IPS-15b (cell line): ENCODE data around the gene RARRES2.

ENCODE experiments used
- H3K27me3 ChIP-seq: one replicate; pipeline ENCODE4 v1.6.1; 2013; ENCODE audit warnings: low read length; ENCODE audit not compliant: control insufficient read depth, insufficient read depth
- H3K36me3 ChIP-seq: one replicate; pipeline ENCODE4 v1.6.1; 2013; ENCODE audit warnings: low read length; ENCODE audit not compliant: control insufficient read depth, insufficient read depth
- H3K4me1 ChIP-seq: one replicate; pipeline ENCODE4 v1.6.1; 2013; ENCODE audit warnings: mild to moderate bottlenecking, low read length; ENCODE audit not compliant: control insufficient read depth, insufficient read depth
- H3K4me3 ChIP-seq: one replicate; pipeline ENCODE4 v1.5.1; 2013; ENCODE audit warnings: low read depth, low read length
- H3K9ac ChIP-seq: one replicate; pipeline ENCODE4 v1.6.1; 2013; ENCODE audit warnings: low read depth, mild to moderate bottlenecking, low read length
- H3K9me3 ChIP-seq: one replicate; pipeline ENCODE4 v1.6.1; 2013; ENCODE audit warnings: mild to moderate bottlenecking, low read length; ENCODE audit not compliant: control insufficient read depth, insufficient read depth

The RARRES2 gene

GRCh38 chr7:150382123-150382843 lies 40.9 kb upstream of the RARRES2 start:
- H3K9ac ChIP-seq = no peak overlapping the region
- H3K4me3 ChIP-seq = no peak overlapping the region
- H3K27me3 ChIP-seq = no peaks in the 10 kb centered on the region
- H3K9me3 ChIP-seq = no peaks in the 10 kb centered on the region
- no peaks in the 10 kb centered on the region for H3K36me3 ChIP-seq
- peaks cover 36% of the 10 kb centered on the region for H3K4me1 ChIP-seq

- no peak overlapping the region for H3K4me3 ChIP-seq
- H3K4me1 ChIP-seq = peaks cover 39% of the 10 kb centered on the region
- H3K27me3 ChIP-seq = no peaks in the 10 kb centered on the region
- H3K9me3 ChIP-seq = no peaks in the 10 kb centered on the region
- H3K9ac ChIP-seq = no peak overlapping the region
- no peaks in the 10 kb centered on the region for H3K36me3 ChIP-seq
These were observed 40.3 kb upstream of the RARRES2 start for GRCh38 chr7:150381785-150382122.

- H3K9ac ChIP-seq = no peak overlapping the region
These were observed 39.7 kb upstream of the RARRES2 start for GRCh38 chr7:150381096-150381495.

GRCh38 chr7:150380463-150380862 lies 39.0 kb upstream of the RARRES2 start:
- Histone ChIP-seq H3K36me3 (no peaks in the 10 kb centered on the region), H3K27me3 (no peaks in the 10 kb centered on the region), H3K9ac (no peak overlapping the region), H3K9me3 (no peaks in the 10 kb centered on the region), H3K4me1 (peaks cover 43% of the 10 kb centered on the region), H3K4me3 (peak overlapping the region; percentile 92)

More at GRCh38 chr7:150381096-150381495, 39.7 kb upstream of the RARRES2 start:
- Histone ChIP-seq H3K27me3 (no peaks in the 10 kb centered on the region), H3K36me3 (no peaks in the 10 kb centered on the region), H3K9me3 (no peaks in the 10 kb centered on the region), H3K4me3 (peak overlapping the region; percentile 20), H3K4me1 (peaks cover 46% of the 10 kb centered on the region)

GRCh38 chr7:150379441-150380379 lies 38.3 kb upstream of the RARRES2 start:
- Histone ChIP-seq H3K36me3 (no peaks in the 10 kb centered on the region), H3K9me3 (no peaks in the 10 kb centered on the region), H3K4me1 (peaks cover 41% of the 10 kb centered on the region), H3K4me3 (peak overlapping the region; percentile 92), H3K9ac (peak overlapping the region; percentile 66), H3K27me3 (no peaks in the 10 kb centered on the region)

GRCh38 chr7:150378853-150379440 lies 37.5 kb upstream of the RARRES2 start, which contains the start of gene ZNF775:
Gene ZNF775, plus strand, starts transcription at chr7:150379330. Its CDS starts 9,141 bp downstream, at chr7:150388471.
- peak within 1 kb of the TSS; percentile 93 for H3K9ac ChIP-seq
- peaks cover 7% of the 10 kb centered on the region for H3K36me3 ChIP-seq
- no peaks in the 10 kb centered on the region for H3K27me3 ChIP-seq
- H3K4me3 ChIP-seq = peak within 1 kb of the TSS; percentile 92
- peaks cover 34% of the 10 kb centered on the region for H3K4me1 ChIP-seq
- no peaks in the 10 kb centered on the region for H3K9me3 ChIP-seq

GRCh38 chr7:150378115-150378852 lies 36.9 kb upstream of the RARRES2 start:
- Histone ChIP-seq H3K9me3 (no peaks in the 10 kb centered on the region), H3K4me3 (peak overlapping the region; percentile 92), H3K36me3 (peaks cover 11% of the 10 kb centered on the region), H3K9ac (peak overlapping the region; percentile 93), H3K4me1 (peaks cover 32% of the 10 kb centered on the region), H3K27me3 (no peaks in the 10 kb centered on the region)

GRCh38 chr7:150377635-150378034 lies 36.2 kb upstream of the RARRES2 start:
- Histone ChIP-seq H3K36me3 (peaks cover 17% of the 10 kb centered on the region), H3K27me3 (no peaks in the 10 kb centered on the region), H3K4me1 (peaks cover 28% of the 10 kb centered on the region), H3K4me3 (no peak overlapping the region), H3K9ac (no peak overlapping the region), H3K9me3 (no peaks in the 10 kb centered on the region)

- peaks cover 25% of the 10 kb centered on the region for H3K4me1 ChIP-seq
- no peak overlapping the region for H3K9ac ChIP-seq
- H3K27me3 ChIP-seq = no peaks in the 10 kb centered on the region
- no peak overlapping the region for H3K4me3 ChIP-seq
- H3K9me3 ChIP-seq = no peaks in the 10 kb centered on the region
- peaks cover 19% of the 10 kb centered on the region for H3K36me3 ChIP-seq
These were observed 35.8 kb upstream of the RARRES2 start for GRCh38 chr7:150377196-150377595.

- peaks cover 25% of the 10 kb centered on the region for H3K4me1 ChIP-seq
- no peaks in the 10 kb centered on the region for H3K27me3 ChIP-seq
- no peak overlapping the region for H3K9ac ChIP-seq
- H3K9me3 ChIP-seq = no peaks in the 10 kb centered on the region
- no peak overlapping the region for H3K4me3 ChIP-seq
- peaks cover 24% of the 10 kb centered on the region for H3K36me3 ChIP-seq
These were observed 35.1 kb upstream of the RARRES2 start for GRCh38 chr7:150376560-150376959.
